DND-41 (cell line): Measurements from ENCODE around the gene MRLN.

ENCODE experiments used
- CTCF ChIP-seq: IDR thresholded peaks from 2 replicates; pipeline ENCODE4 v1.5.1; 2012; ENCODE audit warnings: borderline replicate concordance, low read length, moderate library complexity, mild to moderate bottlenecking; ENCODE audit not compliant: poor library complexity, severe bottlenecking; ENCODE audit errors: extremely low read depth
- EZH2 ChIP-seq: IDR thresholded peaks from 3 replicates; pipeline ENCODE4 v1.6.1; 2012; ENCODE audit warnings: borderline replicate concordance, low read depth, mild to moderate bottlenecking, moderate library complexity, low read length, inconsistent platforms; ENCODE audit not compliant: severe bottlenecking

DNA sequence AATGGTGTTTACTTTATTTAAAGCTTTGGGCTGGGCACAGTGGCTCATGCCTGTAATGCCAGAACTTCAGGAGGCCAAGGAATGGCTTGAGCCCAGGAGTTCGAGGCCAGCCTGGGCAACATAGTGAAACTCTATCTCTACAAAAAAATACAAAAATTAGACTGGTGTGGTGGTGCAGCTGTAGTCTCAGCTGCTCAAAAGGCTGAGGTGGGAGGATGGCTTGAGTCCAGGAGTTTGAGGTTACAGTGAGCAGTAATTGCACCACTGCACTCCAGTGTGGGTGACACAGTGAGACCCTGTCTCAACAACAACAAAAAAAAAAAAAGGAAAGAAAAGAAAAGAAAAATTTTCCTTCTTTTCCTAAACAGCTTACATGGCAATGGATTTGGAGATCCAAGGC is 65.6 kb downstream of the MRLN start:
- TF ChIP-seq CTCF (no peak), EZH2 (no peak)
